ENCODE data around the gene SGMS2.

The SGMS2 gene

DNA sequence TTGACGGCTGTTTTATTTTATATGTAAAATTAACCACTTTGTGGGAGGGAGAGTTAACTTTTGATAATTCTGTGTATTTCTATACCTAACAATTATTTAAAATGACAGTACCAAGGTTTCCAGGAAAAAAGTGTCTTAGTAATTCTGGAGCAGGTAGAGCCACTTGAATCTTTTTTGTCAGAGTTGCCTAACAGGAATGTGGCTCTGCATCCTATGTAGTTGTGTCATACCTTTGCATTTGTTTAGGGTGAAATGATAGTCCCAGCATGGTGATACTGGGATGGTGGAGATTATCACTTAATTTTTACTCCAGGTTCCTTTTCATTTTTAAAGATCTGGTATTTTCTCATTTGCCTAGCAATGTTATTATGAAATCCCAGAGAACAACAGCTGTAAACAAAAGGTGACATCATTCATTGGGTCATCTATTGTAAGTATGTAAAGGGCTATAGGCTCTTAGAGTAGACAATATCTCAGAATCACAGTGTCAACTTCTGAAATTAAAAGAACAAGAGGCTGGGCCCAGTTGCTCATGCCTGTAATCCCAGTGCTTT, 9.6 kb downstream of the SGMS2 start:
- TF ChIP-seq TAF1 (IDR thresholded peaks at IDR 0.05; ENCODE audit: low read depth) (no peak), FOXM1 (IDR thresholded peaks at IDR 0.05; ENCODE audit: borderline replicate concordance, low read depth) (no peak), RAD21 (IDR thresholded peaks at IDR 0.05; ENCODE audit: low read depth) (no peak), YY1 (IDR thresholded peaks at IDR 0.05; ENCODE audit: low read depth) (no peak), TCF12 (IDR thresholded peaks at IDR 0.05; ENCODE audit: low read depth) (no peak), USF1 (IDR thresholded peaks at IDR 0.05) (no peak), EP300 (IDR thresholded peaks at IDR 0.05; ENCODE audit: borderline replicate concordance) (no peak), CEBPB (IDR thresholded peaks at IDR 0.05) (no peak)
- TF ChIP-seq, protein P1, sequence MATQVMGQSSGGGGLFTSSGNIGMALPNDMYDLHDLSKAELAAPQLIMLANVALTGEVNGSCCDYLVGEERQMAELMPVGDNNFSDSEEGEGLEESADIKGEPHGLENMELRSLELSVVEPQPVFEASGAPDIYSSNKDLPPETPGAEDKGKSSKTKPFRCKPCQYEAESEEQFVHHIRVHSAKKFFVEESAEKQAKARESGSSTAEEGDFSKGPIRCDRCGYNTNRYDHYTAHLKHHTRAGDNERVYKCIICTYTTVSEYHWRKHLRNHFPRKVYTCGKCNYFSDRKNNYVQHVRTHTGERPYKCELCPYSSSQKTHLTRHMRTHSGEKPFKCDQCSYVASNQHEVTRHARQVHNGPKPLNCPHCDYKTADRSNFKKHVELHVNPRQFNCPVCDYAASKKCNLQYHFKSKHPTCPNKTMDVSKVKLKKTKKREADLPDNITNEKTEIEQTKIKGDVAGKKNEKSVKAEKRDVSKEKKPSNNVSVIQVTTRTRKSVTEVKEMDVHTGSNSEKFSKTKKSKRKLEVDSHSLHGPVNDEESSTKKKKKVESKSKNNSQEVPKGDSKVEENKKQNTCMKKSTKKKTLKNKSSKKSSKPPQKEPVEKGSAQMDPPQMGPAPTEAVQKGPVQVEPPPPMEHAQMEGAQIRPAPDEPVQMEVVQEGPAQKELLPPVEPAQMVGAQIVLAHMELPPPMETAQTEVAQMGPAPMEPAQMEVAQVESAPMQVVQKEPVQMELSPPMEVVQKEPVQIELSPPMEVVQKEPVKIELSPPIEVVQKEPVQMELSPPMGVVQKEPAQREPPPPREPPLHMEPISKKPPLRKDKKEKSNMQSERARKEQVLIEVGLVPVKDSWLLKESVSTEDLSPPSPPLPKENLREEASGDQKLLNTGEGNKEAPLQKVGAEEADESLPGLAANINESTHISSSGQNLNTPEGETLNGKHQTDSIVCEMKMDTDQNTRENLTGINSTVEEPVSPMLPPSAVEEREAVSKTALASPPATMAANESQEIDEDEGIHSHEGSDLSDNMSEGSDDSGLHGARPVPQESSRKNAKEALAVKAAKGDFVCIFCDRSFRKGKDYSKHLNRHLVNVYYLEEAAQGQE (IDR thresholded peaks at IDR 0.05; ENCODE audit: low read depth): no peak

GRCh38 chr4:107835406-107835805, 10.7 kb downstream of the SGMS2 start:
- TF ChIP-seq YY1 (IDR thresholded peaks at IDR 0.05; ENCODE audit: low read depth) (no peak), EGR1 (IDR thresholded peaks at IDR 0.05) (no peak), NFIC (IDR thresholded peaks at IDR 0.05) (no peak), USF1 (IDR thresholded peaks at IDR 0.05) (no peak), EP300 (IDR thresholded peaks at IDR 0.05; ENCODE audit: borderline replicate concordance) (no peak), TAF1 (IDR thresholded peaks at IDR 0.05; ENCODE audit: low read depth) (no peak), FOXM1 (IDR thresholded peaks at IDR 0.05; ENCODE audit: borderline replicate concordance, low read depth) (no peak), CREB1 (IDR thresholded peaks at IDR 0.05; ENCODE audit: low read depth) (no peak), TCF12 (IDR thresholded peaks at IDR 0.05; ENCODE audit: low read depth) (no peak), CEBPB (IDR thresholded peaks at IDR 0.05) (no peak), RAD21 (IDR thresholded peaks at IDR 0.05; ENCODE audit: low read depth) (no peak), TEAD4 (IDR thresholded peaks at IDR 0.05) (no peak), ZBTB7A (IDR thresholded peaks at IDR 0.05; ENCODE audit: low read depth) (no peak)
- TF ChIP-seq, protein P1 (IDR thresholded peaks at IDR 0.05; ENCODE audit: low read depth): no peak
- TF ChIP-seq, protein P2, sequence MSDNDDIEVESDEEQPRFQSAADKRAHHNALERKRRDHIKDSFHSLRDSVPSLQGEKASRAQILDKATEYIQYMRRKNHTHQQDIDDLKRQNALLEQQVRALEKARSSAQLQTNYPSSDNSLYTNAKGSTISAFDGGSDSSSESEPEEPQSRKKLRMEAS (IDR thresholded peaks at IDR 0.05): no peak

DNA sequence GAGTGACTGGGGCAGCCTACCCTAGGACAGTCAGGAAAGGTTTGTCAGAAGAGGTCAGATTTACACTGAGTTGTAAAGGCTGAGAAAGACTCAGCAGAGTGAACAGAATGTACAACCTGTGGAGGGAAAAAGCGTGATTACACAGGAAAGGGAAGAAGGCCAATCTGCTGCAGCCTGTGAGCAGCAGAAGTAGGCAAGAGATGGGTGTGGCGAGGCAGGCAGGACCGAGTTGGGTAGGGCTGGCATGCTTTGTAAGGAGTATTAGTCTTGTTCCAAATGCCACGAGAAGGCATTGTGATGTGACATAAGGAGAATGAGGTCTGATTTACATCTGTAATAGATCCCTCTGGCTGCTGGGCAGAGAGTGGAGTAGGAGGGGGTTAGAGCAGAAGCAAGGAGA, 12.6 kb downstream of the SGMS2 start:
- TF ChIP-seq USF1 (IDR thresholded peaks at IDR 0.05) (no peak), NFIC (IDR thresholded peaks at IDR 0.05) (no peak), EP300 (IDR thresholded peaks at IDR 0.05; ENCODE audit: borderline replicate concordance) (no peak), YY1 (IDR thresholded peaks at IDR 0.05; ENCODE audit: low read depth) (no peak), CEBPB (IDR thresholded peaks at IDR 0.05) (no peak), TCF12 (IDR thresholded peaks at IDR 0.05; ENCODE audit: low read depth) (no peak), TAF1 (IDR thresholded peaks at IDR 0.05; ENCODE audit: low read depth) (no peak), CREB1 (IDR thresholded peaks at IDR 0.05; ENCODE audit: low read depth) (no peak), FOXM1 (IDR thresholded peaks at IDR 0.05; ENCODE audit: borderline replicate concordance, low read depth) (no peak), TEAD4 (IDR thresholded peaks at IDR 0.05) (no peak), EGR1 (IDR thresholded peaks at IDR 0.05) (no peak), RAD21 (IDR thresholded peaks at IDR 0.05; ENCODE audit: low read depth) (no peak)
- TF ChIP-seq, protein P2 (IDR thresholded peaks at IDR 0.05): no peak
- TF ChIP-seq, protein P1 (IDR thresholded peaks at IDR 0.05; ENCODE audit: low read depth): no peak

Measured in Ishikawa (cell line).